ENCODE measurements around the gene SERPINB1. TPM values are rescaled to one million over a fixed set of nuclear protein-coding genes. Genes with fewer than 3 reads are reported as not detected.
A peak's percentile ranks its signal among the peaks of the same experiment; 100 is the strongest.

SERPINB1 gene
- total and polyA plus RNA-seq, 10 of the 15 experiments (the other 5 are each of a cell fraction or from before 2014, with no cell fraction given) = 0.45 to 2.4 (median 0.83) TPM

- TF ChIP-seq MYC (IDR thresholded peaks at IDR 0.05; ENCODE audit: insufficient read depth, insufficient read length, insufficient replicate concordance, low read length, severe bottlenecking) (no peak), IRF5 (IDR thresholded peaks at IDR 0.05; ENCODE audit: borderline replicate concordance) (no peak), NKRF (conservative IDR thresholded peaks at IDR 0.05) (no peak), FOS (IDR thresholded peaks at IDR 0.05; ENCODE audit: borderline replicate concordance, extremely low read depth, insufficient read length) (no peak), YBX1 (IDR thresholded peaks at IDR 0.05) (no peak), CREB1 (IDR thresholded peaks at IDR 0.05; ENCODE audit: low read depth) (0 out of 2 replicates have a peak, but pooled peaks have one; percentile 31)
Measured at GRCh38 chr6:2855061-2855519, 13.4 kb upstream of the SERPINB1 start (continued).

GRCh38 chr6:2854396-2854982 is 12.8 kb upstream of the SERPINB1 start:
- DNase-seq (ENCODE audit: low read depth, low spot score) (no peak), ATAC-seq (peak; percentile 1), FAIRE-seq (no peak)
- POLR2A ChIA-PET = interaction anchor here (0.6 to 6.9 kb wide), 11 partner anchors 8 to 57 kb away, joined by 3 to 108 read pairs (median 5); partner anchors contain the start of gene SERPINB1
- WGBS (ENCODE audit: insufficient coverage, insufficient replicate concordance, low lambda C conversion rate, missing lambda C conversion rate) = under 1% methylated on average over 11 of the region's 11 CpGs
- BruUV-seq (replicated peaks) = no TSS peak
- intact Hi-C loops (cut with micrococcal nuclease; ENCODE audit: unreplicated experiment) (loop anchor here (1.0 kb wide), 2 partner anchors 18 to 45 kb away; no protein-coding TSS in a partner anchor), in situ Hi-C loops (cut with MboI) (no loop called here)
- peak overlapping the region; percentile 83 for H3K4me2 ChIP-seq (ENCODE audit: control insufficient read depth, insufficient read depth)
- no peaks in the 10 kb centered on the region for H3K79me2 ChIP-seq (ENCODE audit: control insufficient read depth, insufficient read depth, low read length)
- H3K27ac ChIP-seq (ENCODE audit: control insufficient read depth, insufficient read depth) = peak overlapping the region; percentile 81
- no peaks in the 10 kb centered on the region for H3K27me3 ChIP-seq (replicated peaks in 1 of 2; ENCODE audit: control insufficient read depth in 2 of 2, insufficient read depth in 2 of 2, low read length in 1 of 2)
- RAD21 ChIA-PET (ENCODE audit: unreplicated experiment) = interaction anchor here (1.0 to 6.6 kb wide), 7 partner anchors 8 to 63 kb away, joined by 3 to 92 read pairs (median 15); no protein-coding TSS in a partner anchor
- CTCF ChIA-PET = interaction anchor here (1.0 to 6.8 kb wide), 9 partner anchors 8 to 134 kb away, joined by 3 to 55 read pairs (median 10); no protein-coding TSS in a partner anchor
- no peaks in the 10 kb centered on the region for H4K20me1 ChIP-seq (ENCODE audit: control insufficient read depth, insufficient read depth)
- peak overlapping the region; percentile 61 for H3K9ac ChIP-seq (ENCODE audit: control insufficient read depth, insufficient read depth, low read length)
- H3K9me3 ChIP-seq (replicated peaks; ENCODE audit: control insufficient read depth, insufficient read depth, low read length) = no peaks in the 10 kb centered on the region; the same call in 2 of the 3 replicates
- peaks cover 54% of the 10 kb centered on the region for H3K4me1 ChIP-seq (ENCODE audit: control insufficient read depth, insufficient read depth, low read length)
- peak overlapping the region; percentile 38; the same call in 1 of the 2 replicates for H3K4me3 ChIP-seq
- H3K36me3 ChIP-seq (ENCODE audit: control insufficient read depth in 2 of 2, insufficient read depth in 2 of 2, low read length in 1 of 2) = no peaks in the 10 kb centered on the region
- peak overlapping the region; percentile 68 for H2AFZ ChIP-seq (ENCODE audit: control insufficient read depth, low read depth, low read length)
- SMC1A ChIA-PET (ENCODE audit: uncharacterized antibody, unreplicated experiment) = interaction anchor here (0.8 to 4.2 kb wide), 12 partner anchors 8 to 57 kb away, joined by 3 to 47 read pairs (median 8); no protein-coding TSS in a partner anchor
- TF ChIP-seq IRF4 (IDR thresholded peaks at IDR 0.05; ENCODE audit: low read depth, low read length) (no peak), MXI1 (IDR thresholded peaks at IDR 0.05; ENCODE audit: low read depth, low read length) (no peak), SMAD1 (IDR thresholded peaks at IDR 0.05; ENCODE audit: low read depth, partially characterized antibody) (no peak), CREM (IDR thresholded peaks at IDR 0.05; ENCODE audit: low read depth) (0 out of 2 replicates have a peak, but pooled peaks have one; percentile 3), RAD51 (IDR thresholded peaks at IDR 0.05) (no peak), NFIC (IDR thresholded peaks at IDR 0.05; ENCODE audit: low read depth, low read length) (peak; percentile 20; the same call in 1 of the 2 replicates), RB1 (IDR thresholded peaks at IDR 0.05; ENCODE audit: borderline replicate concordance) (0 out of 2 replicates have a peak, but pooled peaks have one; percentile 38), E2F8 (IDR thresholded peaks at IDR 0.05; ENCODE audit: low read depth, partially characterized antibody) (no peak), HDGF (IDR thresholded peaks at IDR 0.05) (0 out of 2 replicates have a peak, but pooled peaks have one; percentile 59), STAT3 (IDR thresholded peaks at IDR 0.05; ENCODE audit: low read depth, low read length) (no peak)
